DMS 273 (cell line): ENCODE data around the gene FAM149A.

Source experiments
- DNase-seq: peaks from one replicate; lab custom pipeline; 2025; ENCODE audit not compliant: unreplicated experiment; lab: John Stamatoyannopoulos, UW

The FAM149A gene

DNA sequence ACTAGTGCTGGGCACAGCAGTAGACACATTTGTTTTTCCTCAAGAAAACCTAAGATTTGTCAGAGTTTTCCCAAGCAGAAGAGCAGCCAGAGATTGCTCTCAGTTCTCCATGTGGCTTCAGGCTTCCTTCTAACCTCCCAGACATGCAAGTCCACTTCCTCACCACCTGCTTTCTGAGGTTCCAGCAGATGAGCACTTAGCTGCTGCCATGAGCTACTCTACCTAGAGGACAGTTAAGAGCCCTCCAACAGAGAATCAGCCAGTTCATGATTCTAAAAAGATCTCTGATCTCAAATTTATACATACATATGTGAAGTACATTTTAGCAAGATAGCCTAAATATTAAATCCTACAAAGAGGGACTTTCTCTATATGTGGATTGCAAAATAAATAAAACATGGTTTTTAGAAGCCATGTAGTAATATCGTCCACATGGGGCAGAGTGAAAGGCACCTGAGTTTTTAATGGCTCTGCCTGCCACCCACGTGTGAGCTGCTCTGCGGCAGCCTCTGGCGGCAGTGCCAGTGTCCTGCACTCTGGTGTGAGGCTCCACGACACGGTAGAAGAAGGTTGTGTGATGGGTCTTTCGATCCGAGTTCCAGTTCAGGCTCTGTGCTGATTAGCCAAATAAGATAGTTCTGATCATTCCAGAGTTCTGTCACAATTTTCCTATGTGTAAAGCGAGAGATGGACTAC lies 97.2 kb downstream of the FAM149A start:
- peak; percentile 74 for DNase-seq

DNA sequence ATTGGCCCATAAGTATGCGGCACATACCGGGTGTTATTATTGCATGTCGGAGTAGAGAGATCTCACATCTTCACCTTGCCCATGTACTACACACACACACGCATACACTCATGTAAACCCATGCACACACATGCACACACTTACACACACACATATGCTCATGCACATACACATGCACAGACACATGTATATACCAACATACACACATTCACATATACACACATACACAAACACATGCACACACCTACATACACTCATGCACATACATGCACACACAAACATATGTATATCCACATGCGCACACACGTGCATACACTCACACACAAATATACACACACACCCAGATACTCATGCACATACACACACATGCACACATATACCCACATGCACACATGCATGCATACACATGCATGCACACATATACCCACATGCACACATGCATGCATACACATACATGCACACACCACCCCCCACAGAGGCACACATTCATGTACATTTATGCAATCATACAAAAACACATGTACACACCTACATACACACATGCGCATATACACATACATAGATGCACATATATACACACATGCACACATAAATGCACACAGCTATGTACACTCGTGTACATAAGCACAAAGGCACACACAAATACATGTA lies 98.1 kb downstream of the FAM149A start:
- DNase-seq = no peak

DNA sequence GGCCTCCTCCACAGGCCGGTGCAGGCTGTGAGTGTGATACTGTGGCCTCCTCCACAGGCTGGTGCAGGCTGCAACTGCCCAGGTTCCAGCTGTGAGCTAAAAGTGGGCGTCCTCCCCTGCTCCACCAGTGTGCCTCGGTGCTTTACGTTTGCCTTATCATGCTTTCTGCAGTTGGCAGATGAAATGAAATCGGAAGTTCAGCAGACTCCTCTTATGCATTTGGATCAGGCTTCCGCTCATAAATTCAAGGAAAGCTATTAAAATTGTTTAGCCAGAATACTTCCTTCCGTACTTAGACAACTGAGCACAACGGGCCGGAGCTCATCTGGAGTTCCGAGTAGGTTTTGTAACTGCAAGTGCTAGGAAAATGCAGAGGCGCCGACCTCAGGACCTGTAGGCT lies 98.9 kb downstream of the FAM149A start:
- peak; percentile 66 for DNase-seq

DNA sequence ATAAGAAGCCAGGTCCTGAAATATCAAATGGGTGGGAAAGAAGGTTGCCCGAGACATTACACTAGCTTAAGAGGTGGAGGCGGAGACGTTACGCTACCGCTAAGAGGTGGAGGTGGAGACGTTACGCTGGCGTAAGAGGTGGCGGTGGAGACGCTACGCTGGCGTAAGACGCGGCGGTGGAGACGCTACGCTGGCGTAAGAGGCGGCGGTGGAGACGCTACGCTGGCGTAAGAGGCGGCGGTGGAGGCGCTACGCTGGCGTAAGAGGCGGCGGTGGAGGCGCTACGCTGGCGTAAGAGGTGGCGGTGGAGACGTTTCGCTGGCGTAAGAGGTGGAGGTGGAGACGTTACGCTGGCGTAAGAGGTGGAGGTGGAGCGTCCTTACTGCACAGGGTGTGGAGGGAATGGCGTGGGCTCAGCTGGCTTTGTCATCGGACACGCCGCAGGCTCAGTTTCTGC lies 99.6 kb downstream of the FAM149A start:
- peak; percentile 89 for DNase-seq

DNA sequence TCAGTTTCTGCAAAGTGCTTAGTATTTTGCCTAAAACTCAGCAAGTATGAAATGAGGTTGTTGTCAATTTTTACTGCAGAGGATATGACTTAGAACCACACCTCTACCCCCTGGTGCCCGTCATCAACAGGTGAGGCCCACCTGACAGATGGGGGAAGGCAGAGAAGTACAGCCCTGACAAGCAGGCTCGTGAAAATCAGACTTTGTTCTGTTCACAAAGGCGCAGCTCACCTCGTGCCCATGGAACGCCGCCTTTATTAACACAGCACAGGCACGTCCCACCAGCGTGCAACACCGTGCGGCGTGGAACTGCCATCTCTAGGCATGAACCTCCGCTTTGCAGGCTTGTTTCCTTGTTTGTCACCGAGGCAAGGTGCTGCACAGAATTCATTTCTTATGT lies 100.2 kb downstream of the FAM149A start:
- peak; percentile 10 for DNase-seq

DNA sequence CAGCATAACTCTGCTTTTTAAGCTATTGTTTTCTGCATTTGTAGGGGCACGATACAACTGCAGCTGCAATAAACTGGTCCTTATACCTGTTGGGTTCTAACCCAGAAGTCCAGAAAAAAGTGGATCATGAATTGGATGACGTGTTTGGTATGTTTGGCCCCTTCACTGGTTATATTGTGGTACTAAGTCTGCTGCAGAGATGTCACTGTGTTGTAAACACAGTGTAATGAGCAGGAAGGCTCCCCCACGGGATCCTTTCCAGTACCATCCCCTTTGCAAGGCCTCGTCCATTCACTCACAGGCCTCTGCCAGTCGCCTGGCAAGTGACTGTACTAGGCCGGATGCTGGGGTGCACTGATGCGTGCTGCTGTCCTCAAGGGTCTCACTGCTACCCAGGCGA lies 100.7 kb downstream of the FAM149A start:
- DNase-seq = no peak

DNA sequence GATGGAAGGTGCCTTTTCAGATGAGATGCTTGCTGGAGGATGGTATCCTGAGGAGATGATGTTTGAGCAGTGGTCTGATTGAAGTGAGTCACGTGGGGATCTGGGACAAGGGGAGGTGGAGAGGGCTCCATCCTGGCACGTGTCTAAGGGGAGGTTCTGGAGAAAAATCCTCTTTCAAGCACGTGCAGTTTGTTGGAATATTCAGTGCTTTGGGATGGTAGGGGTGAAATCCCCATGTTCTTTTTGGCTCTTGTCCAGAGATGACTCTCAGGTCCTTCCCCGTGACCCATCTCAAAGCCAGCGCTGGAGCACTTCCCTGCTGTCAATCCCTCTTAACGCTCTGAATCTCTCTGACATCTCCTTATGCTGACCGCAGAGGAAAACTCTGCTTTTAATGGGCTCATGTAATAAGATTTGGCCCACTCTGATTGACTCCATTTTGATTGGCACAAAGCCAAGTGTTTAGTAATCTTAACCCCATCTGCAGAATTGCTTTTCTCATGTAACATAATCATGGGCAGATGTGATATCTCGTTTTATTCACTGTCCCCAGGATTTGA lies 112.0 kb downstream of the FAM149A start:
- peak; percentile 66 for DNase-seq

DNA sequence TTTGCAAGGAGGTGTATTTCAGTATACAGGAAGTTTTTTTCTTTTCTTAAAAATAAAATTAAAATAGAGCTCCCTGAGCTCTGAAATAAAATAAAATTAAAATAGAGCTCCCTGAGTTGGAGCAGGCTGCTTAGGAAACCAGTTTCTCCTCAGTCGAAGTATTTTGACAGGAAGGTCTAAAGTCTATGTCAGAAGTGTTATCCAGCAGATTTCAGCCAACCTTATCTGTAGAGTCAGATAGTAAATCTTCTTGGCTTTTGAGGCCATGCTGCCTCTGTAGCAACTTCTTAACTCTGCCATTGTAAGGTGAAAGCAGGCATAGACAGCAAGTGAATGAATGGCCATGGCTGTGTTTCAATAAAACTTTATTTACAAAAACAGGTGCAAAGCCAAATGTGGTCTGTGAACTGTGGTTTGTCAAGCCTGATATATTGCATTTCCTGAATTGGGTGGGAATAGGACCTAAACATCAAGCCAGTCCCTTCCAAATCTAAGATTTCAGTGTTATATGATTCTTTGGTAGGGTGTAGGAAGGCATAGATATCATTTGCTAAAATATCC lies 113.3 kb downstream of the FAM149A start:
- no peak for DNase-seq

DNA sequence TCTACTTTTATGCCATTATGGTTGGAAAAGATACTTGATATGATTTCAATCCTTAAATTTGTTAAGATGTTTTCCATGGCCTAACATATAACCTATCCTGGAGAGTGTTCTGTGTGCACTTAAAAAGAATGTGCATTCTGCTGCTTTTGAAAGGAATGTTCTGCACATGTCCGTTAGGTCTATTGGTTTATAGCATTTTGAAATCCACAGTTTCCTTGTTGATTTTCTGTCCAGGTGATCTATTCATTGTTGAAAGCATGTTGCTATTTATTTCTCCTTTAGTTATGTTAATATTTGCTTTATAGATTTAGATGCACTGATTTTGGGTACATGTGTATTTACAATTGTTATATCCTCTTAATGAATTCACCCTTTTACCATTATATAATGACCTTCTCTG lies 117.1 kb downstream of the FAM149A start:
- DNase-seq = no peak
